GM12891 (cell line): Measurements from ENCODE around the gene MARK4.

Source experiments
- POLR2A ChIP-seq: IDR thresholded peaks from 2 replicates; pipeline ENCODE4 v1.6.1; 2011; ENCODE audit warnings: low read depth, low read length, control low read depth
- POLR2AphosphoS5 ChIP-seq: IDR thresholded peaks from 2 replicates; pipeline ENCODE4 v1.6.1; 2011; ENCODE audit warnings: low read depth, low read length, control low read depth
- POU2F2 ChIP-seq: IDR thresholded peaks from 2 replicates; pipeline ENCODE4 v1.6.1; 2011; ENCODE audit warnings: low read depth, mild to moderate bottlenecking, control low read depth, low read length, moderate library complexity

DNA sequence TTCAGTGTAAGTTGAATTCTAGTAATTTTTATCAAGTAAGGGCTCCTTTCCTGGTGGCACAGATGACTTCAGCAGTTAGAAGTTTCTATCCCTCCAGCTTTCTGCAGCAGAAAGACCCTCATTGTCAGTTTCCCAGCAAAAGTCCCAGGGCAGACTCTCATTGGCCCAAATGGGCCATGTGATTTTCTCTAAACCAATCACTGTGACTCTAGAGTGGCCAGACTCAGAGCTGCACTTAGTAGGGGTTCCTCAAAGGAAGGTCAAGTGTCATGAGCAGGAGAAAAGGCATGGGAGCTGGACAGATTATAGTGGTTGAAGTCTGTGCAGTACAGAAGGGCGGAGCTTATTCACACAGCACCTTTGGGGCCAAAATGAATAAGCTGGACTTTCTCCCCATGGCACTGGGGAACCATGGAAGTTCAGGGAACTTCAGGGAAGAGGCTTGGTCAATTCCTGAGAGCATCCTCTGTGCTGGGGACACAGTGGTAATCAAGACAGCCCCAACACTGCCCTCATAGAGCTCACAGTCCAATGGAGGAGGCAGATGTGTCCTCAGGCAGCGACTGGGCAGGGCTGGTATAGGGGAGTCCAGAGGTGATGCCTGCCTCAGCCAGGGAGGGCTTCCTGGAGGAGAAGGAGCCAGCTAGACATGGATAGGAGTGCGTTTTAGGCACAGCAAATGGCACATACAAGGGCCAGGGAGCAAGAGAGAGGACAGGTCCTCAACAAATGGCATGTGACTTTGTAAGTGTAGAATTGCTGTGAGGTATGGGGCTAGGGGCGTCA, 53.3 kb downstream of the MARK4 start:
- TF ChIP-seq POLR2AphosphoS5 (no peak), POLR2A (no peak), POU2F2 (no peak)
